Mesenchymal stem cell (in vitro differentiated cells and primary cell): Measurements from ENCODE around the gene CAPN2.

Experiments used
- DNase-seq: peaks from one replicate; pipeline ENCODE4 v3.0.0-alpha.2; 2013
- H2AFZ ChIP-seq: one replicate; pipeline ENCODE4 v1.6.1; 2013; ENCODE audit warnings: low read depth, mild to moderate bottlenecking, control low read depth, inconsistent platforms, low read length, moderate library complexity
- H2AK5ac ChIP-seq: 2 replicates; pipeline ENCODE4 v1.6.1; 2013; ENCODE audit warnings: low read length, moderate library complexity, mild to moderate bottlenecking, inconsistent platforms; ENCODE audit not compliant: severe bottlenecking
- H2BK120ac ChIP-seq: one replicate; pipeline ENCODE4 v1.6.1; 2013; ENCODE audit warnings: low read depth, mild to moderate bottlenecking, inconsistent platforms, low read length, moderate library complexity
- H2BK12ac ChIP-seq, 2 experiments: one replicate each; pipeline ENCODE4 v1.6.1; 2013; ENCODE audit warnings: inconsistent platforms in 2 of 2, low read length in 2 of 2, mild to moderate bottlenecking in 2 of 2, moderate library complexity in 2 of 2, control low read depth in 1 of 2
- H2BK15ac ChIP-seq: one replicate; pipeline ENCODE4 v1.6.1; 2013; ENCODE audit warnings: mild to moderate bottlenecking, low read depth, inconsistent platforms; ENCODE audit not compliant: poor library complexity, severe bottlenecking
- H2BK5ac ChIP-seq: 2 replicates; pipeline ENCODE4 v1.6.1; 2013; ENCODE audit warnings: low read depth, mild to moderate bottlenecking, low read length, control low read depth, inconsistent platforms; ENCODE audit not compliant: poor library complexity, severe bottlenecking
- H3K14ac ChIP-seq, 2 experiments: one replicate each; pipeline ENCODE4 v1.6.1; 2013; ENCODE audit warnings: inconsistent platforms in 2 of 2, low read length in 2 of 2, control low read depth in 1 of 2, mild to moderate bottlenecking in 1 of 2, moderate library complexity in 1 of 2
- H3K18ac ChIP-seq, 2 experiments: one replicate each; pipeline ENCODE4 v1.6.1; 2013; ENCODE audit warnings: inconsistent platforms in 2 of 2, low read length in 2 of 2, control low read depth in 1 of 2, low read depth in 1 of 2, mild to moderate bottlenecking in 1 of 2
- H3K23ac ChIP-seq, 2 experiments: one replicate each; pipeline ENCODE4 v1.6.1; 2013; ENCODE audit warnings: inconsistent platforms in 2 of 2, low read length in 2 of 2, mild to moderate bottlenecking in 2 of 2, moderate library complexity in 2 of 2, control low read depth in 1 of 2
- H3K27ac ChIP-seq: 2 replicates; pipeline ENCODE4 v1.5.1; 2013; ENCODE audit warnings: mild to moderate bottlenecking, moderate library complexity, low read length, control low read depth, inconsistent platforms; ENCODE audit not compliant: poor library complexity, severe bottlenecking
- H3K27me3 ChIP-seq, 2 experiments: 2 replicates each; pipeline versions ENCODE4 v1.6.1 to v1.7.0; 2013; ENCODE audit warnings: low read length in 2 of 2, mild to moderate bottlenecking in 2 of 2, moderate library complexity in 2 of 2, control low read depth in 1 of 2, inconsistent platforms in 1 of 2; ENCODE audit not compliant: control insufficient read depth in 1 of 2, insufficient read depth in 1 of 2
- H3K36me3 ChIP-seq, 2 experiments: 2 replicates each; pipeline versions ENCODE4 v1.6.1 to v1.7.0; 2013; ENCODE audit warnings: low read length in 2 of 2, control low read depth in 1 of 2, inconsistent platforms in 1 of 2, low read depth in 1 of 2, mild to moderate bottlenecking in 1 of 2; ENCODE audit not compliant: insufficient read depth in 2 of 2, control insufficient read depth in 1 of 2
- H3K4ac ChIP-seq, 2 experiments: one replicate each; pipeline ENCODE4 v1.6.1; 2013; ENCODE audit warnings: inconsistent platforms in 2 of 2, low read length in 2 of 2, mild to moderate bottlenecking in 2 of 2, moderate library complexity in 2 of 2, control low read depth in 1 of 2, low read depth in 1 of 2
- H3K4me1 ChIP-seq: 2 replicates; pipeline ENCODE4 v1.6.1; 2013; ENCODE audit warnings: low read depth, low read length, control low read depth; ENCODE audit not compliant: control insufficient read depth, insufficient read depth
- H3K4me2 ChIP-seq: 2 replicates; pipeline ENCODE4 v1.6.1; 2013; ENCODE audit warnings: low read length, mild to moderate bottlenecking, inconsistent platforms; ENCODE audit not compliant: poor library complexity, severe bottlenecking
- H3K4me3 ChIP-seq, 2 experiments: 2 replicates each; pipeline versions ENCODE4 v1.5.1 to v1.7.0; 2013; ENCODE audit warnings: low read length in 2 of 2, mild to moderate bottlenecking in 2 of 2, control low read depth in 1 of 2, low read depth in 1 of 2; ENCODE audit not compliant: insufficient read depth in 1 of 2
- H3K79me1 ChIP-seq: replicated peaks from 2 replicates; pipeline ENCODE4 v1.6.1; 2013; ENCODE audit warnings: mild to moderate bottlenecking, control low read depth, low read length, inconsistent platforms; ENCODE audit not compliant: poor library complexity, severe bottlenecking
- H3K9ac ChIP-seq: 2 replicates; pipeline ENCODE4 v1.7.0; 2013; ENCODE audit warnings: mild to moderate bottlenecking, low read length, moderate library complexity
- H3K9me3 ChIP-seq: 2 replicates; pipeline ENCODE4 v1.7.0; 2013; ENCODE audit warnings: mild to moderate bottlenecking, low read length; ENCODE audit not compliant: control insufficient read depth
- H4K8ac ChIP-seq: one replicate; pipeline ENCODE4 v1.6.1; 2013; ENCODE audit warnings: inconsistent platforms, mild to moderate bottlenecking, low read length, moderate library complexity
- H4K91ac ChIP-seq: one replicate; pipeline ENCODE4 v1.6.1; 2013; ENCODE audit warnings: mild to moderate bottlenecking, low read length, inconsistent platforms
- WGBS: methylation state at CpG from one replicate; pipeline ENCODE4 v1.1.7; 2013; ENCODE audit warnings: mixed read lengths; 5-methylcytosine and 5-hydroxymethylcytosine counted together

Gene CAPN2

DNA sequence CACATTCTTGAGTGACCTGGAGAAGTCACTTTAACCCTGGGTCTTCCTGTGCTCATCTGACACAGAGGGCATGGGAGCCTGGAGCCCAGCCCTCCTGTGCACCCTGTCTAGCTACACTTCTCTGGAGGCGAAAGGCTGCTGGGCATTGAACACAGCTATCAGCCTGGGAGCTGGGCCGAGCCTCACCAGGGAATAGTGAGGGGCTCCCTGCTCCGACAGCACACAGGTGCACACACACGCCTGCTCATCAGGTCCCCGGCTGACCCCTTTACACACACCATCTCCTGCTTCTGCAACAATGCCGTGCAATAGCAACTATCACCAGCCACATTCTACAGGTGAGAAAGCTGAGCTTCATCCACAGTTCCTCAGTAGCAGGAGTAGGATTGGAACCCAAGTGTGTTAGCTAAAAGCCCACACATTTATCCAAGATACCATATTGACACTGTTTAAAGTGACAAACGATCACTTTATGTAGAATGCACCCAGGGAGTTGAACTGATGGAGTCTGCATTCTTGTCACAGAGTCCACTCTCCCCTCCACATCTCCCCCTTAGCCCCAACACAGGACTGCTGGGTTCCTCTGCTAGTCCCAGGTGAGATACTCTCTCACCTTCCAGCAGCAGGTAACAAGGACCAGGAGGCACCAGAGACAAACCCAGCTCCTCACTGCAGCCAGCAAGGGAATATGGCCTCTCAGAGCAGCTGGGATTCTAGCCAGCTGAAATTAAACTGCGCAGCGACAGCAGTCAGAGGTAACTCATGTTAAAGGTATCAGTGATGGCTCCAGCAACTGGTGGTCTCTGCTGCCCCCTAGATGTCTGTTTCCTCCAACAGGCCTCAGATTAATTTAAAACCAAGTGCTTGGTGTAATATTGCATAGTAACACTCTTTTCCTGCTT lies 28.5 kb upstream of the CAPN2 start:
- H3K4me3 ChIP-seq = no peak overlapping the region
- H3K36me3 ChIP-seq = no peaks in the 10 kb centered on the region
- no peak overlapping the region for H3K4me2 ChIP-seq
- H3K9me3 ChIP-seq = no peaks in the 10 kb centered on the region
- no peak overlapping the region for H2BK120ac ChIP-seq
- no peak overlapping the region for H3K4ac ChIP-seq
- WGBS = 65% methylated on average over 9 of the region's 9 CpGs
- H2AK5ac ChIP-seq = no peak overlapping the region
- H2BK15ac ChIP-seq = no peak overlapping the region
- no peaks in the 10 kb centered on the region for H3K79me1 ChIP-seq
- no peak overlapping the region for H2BK5ac ChIP-seq
- H3K9ac ChIP-seq = no peak overlapping the region
- H3K27me3 ChIP-seq = peaks cover 13 to 31% of the 10 kb centered on the region in 2 experiments
- H3K18ac ChIP-seq = no peak overlapping the region
- H4K91ac ChIP-seq = no peak overlapping the region
- DNase-seq = peak; percentile 34
- H2AFZ ChIP-seq = no peak overlapping the region
- H3K4me1 ChIP-seq = peaks cover 4% of the 10 kb centered on the region
- H3K14ac ChIP-seq = no peak overlapping the region
- H3K27ac ChIP-seq = no peak overlapping the region
- H4K8ac ChIP-seq = no peak overlapping the region
- no peak overlapping the region for H3K23ac ChIP-seq
- H2BK12ac ChIP-seq = no peak overlapping the region

DNA sequence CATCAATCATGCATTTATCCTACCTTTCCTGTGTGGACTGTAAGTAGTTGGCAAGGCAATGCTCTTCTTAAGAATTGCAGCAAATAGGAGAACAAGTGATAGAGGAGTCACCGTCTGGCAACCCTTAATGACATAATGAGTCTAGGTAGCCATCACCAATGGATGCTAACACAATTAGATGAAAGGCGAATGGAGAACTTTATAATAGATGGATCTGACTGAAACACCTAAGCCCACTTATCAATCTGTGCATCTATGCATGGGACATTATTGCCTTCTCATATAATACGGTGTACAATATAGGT lies 27.9 kb upstream of the CAPN2 start:
- no peak for DNase-seq
- H3K4me1 ChIP-seq = peaks cover 4% of the 10 kb centered on the region
- H4K8ac ChIP-seq = no peak overlapping the region
- H4K91ac ChIP-seq = no peak overlapping the region
- H2AFZ ChIP-seq = no peak overlapping the region
- H2BK15ac ChIP-seq = no peak overlapping the region
- no peak overlapping the region for H3K4ac ChIP-seq
- no peaks in the 10 kb centered on the region for H3K79me1 ChIP-seq
- no peak overlapping the region for H3K4me3 ChIP-seq
- H3K27me3 ChIP-seq = peaks cover 13 to 31% of the 10 kb centered on the region in 2 experiments
- no peak overlapping the region for H2BK5ac ChIP-seq
- H3K27ac ChIP-seq = no peak overlapping the region
- H3K18ac ChIP-seq = no peak overlapping the region
- H3K9me3 ChIP-seq = no peaks in the 10 kb centered on the region
- H3K14ac ChIP-seq = no peak overlapping the region
- 75% methylated on average over 2 of the region's 3 CpGs for WGBS
- H3K4me2 ChIP-seq = no peak overlapping the region
- no peaks in the 10 kb centered on the region for H3K36me3 ChIP-seq
- H3K23ac ChIP-seq = no peak overlapping the region
- no peak overlapping the region for H3K9ac ChIP-seq
- no peak overlapping the region for H2AK5ac ChIP-seq
- no peak overlapping the region for H2BK12ac ChIP-seq
- H2BK120ac ChIP-seq = no peak overlapping the region

DNA sequence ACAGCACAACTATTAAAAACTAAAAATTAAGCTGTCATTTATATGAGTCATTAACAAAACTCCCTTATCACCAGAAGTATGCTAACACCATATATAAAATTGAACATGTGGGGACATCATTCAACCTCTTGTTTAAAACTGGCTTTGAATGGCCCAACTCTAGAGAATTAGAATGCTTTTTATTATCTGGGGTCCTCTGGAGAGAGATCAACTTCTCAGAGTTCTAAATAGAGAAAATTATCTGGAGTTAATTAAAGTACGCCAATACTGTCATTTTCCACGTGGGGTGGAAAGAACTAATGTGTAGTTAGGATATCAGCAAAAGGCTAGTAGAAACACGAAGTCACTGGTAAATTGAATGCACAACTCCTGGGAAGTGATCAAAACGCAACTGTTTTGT lies 21.2 kb upstream of the CAPN2 start:
- H3K27ac ChIP-seq = no peak overlapping the region
- no peak overlapping the region for H2BK12ac ChIP-seq
- H3K36me3 ChIP-seq = no peaks in the 10 kb centered on the region
- no peak overlapping the region for H3K4me3 ChIP-seq
- H3K18ac ChIP-seq = no peak overlapping the region
- no peak overlapping the region for H4K8ac ChIP-seq
- H2BK5ac ChIP-seq = no peak overlapping the region
- no peaks in the 10 kb centered on the region for H3K79me1 ChIP-seq
- no peak overlapping the region for H2BK15ac ChIP-seq
- H3K9me3 ChIP-seq = no peaks in the 10 kb centered on the region
- no peak overlapping the region for H3K9ac ChIP-seq
- WGBS = 71% methylated on average over 3 of the region's 4 CpGs
- H3K23ac ChIP-seq = no peak overlapping the region
- H4K91ac ChIP-seq = no peak overlapping the region
- H2AK5ac ChIP-seq = no peak overlapping the region
- DNase-seq = no peak
- H3K4ac ChIP-seq = no peak overlapping the region
- H3K14ac ChIP-seq = no peak overlapping the region
- H3K4me1 ChIP-seq = peaks cover 2% of the 10 kb centered on the region
- no peak overlapping the region for H2BK120ac ChIP-seq
- H3K4me2 ChIP-seq = no peak overlapping the region
- H3K27me3 ChIP-seq = peaks cover 0 to 4% of the 10 kb centered on the region in 2 experiments
- H2AFZ ChIP-seq = no peak overlapping the region

DNA sequence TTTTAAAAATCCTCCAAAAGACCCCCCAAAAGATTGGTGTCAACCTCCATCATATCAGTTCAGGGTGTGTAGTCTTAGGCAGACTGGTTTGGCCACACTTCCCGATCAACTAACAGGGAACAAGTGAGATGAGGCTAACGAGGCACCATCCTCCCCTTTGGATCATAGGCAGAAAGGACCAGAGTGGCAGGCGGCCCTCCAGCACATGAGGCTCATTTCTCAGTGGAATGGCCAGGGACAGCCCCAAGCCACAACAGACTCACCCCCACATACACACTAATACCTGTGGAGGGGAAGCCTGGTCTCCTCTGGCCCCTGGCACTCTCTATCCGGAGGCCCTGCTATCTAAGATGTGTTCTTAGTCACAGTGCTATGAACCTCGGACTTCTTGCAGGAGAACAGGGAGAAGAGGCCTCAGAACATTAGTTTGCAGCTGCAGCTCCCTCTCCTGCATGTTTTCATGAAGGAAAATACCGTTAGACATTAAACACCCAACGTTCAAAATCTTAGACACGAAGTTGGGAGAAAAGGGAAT lies 17.3 kb upstream of the CAPN2 start:
- Histone ChIP-seq H2AFZ (no peak overlapping the region), H3K9ac (no peak overlapping the region), H3K9me3 (no peaks in the 10 kb centered on the region), H3K27ac (no peak overlapping the region), H3K4me1 (peaks cover 13% of the 10 kb centered on the region), H3K4me2 (no peak overlapping the region), H4K8ac (no peak overlapping the region), H3K4ac (no peak overlapping the region), H3K14ac (no peak overlapping the region), H3K18ac (no peak overlapping the region), H3K79me1 (no peaks in the 10 kb centered on the region), H3K36me3 (no peaks in the 10 kb centered on the region), H2BK120ac (no peak overlapping the region), H2BK5ac (no peak overlapping the region), H3K27me3 (no peaks in the 10 kb centered on the region), H2BK12ac (no peak overlapping the region), H3K4me3 (no peak overlapping the region), H4K91ac (no peak overlapping the region), H2BK15ac (no peak overlapping the region), H2AK5ac (no peak overlapping the region), H3K23ac (no peak overlapping the region)
- no peak for DNase-seq
- 89% methylated on average over 6 of the region's 8 CpGs for WGBS
